GM20000 (cell line): Measurements from ENCODE around the gene PHF2.

Experiments
- DNase-seq: peaks from one replicate; pipeline ENCODE4 v3.0.0; 2012; ENCODE audit warnings: low spot score
- CTCF ChIP-seq: IDR thresholded peaks from 2 replicates; pipeline ENCODE4 v1.5.1; 2012; ENCODE audit warnings: mild to moderate bottlenecking, control low read depth; ENCODE audit errors: extremely low read depth, missing control alignments

Gene PHF2

GRCh38 chr9:93697352-93698139 is 121.2 kb downstream of the PHF2 start:
- no peak for DNase-seq
- TF ChIP-seq CTCF: no peak

- no peak for DNase-seq
- no peak for TF ChIP-seq CTCF
Observed at GRCh38 chr9:93698140-93698908, 121.9 kb downstream of the PHF2 start.

- no peak for TF ChIP-seq CTCF
- no peak for DNase-seq
Observed at GRCh38 chr9:93699650-93700049, 123.3 kb downstream of the PHF2 start.

- no peak for TF ChIP-seq CTCF
- DNase-seq: no peak
Observed at GRCh38 chr9:93701494-93702218, 125.3 kb downstream of the PHF2 start.

GRCh38 chr9:93702261-93702660 is 125.9 kb downstream of the PHF2 start:
- DNase-seq: no peak
- no peak for TF ChIP-seq CTCF

GRCh38 chr9:93708289-93708986 is 132.1 kb downstream of the PHF2 start:
- no peak for TF ChIP-seq CTCF
- DNase-seq: no peak
